CD14-positive monocyte (primary cell): ENCODE results near the gene RNF10. TPM values are rescaled to one million over a fixed set of nuclear protein-coding genes. Genes with fewer than 3 reads are reported as not detected.

Experiments
- DNase-seq, 3 donors: peaks; one replicate each; pipeline ENCODE4 v3.0.0-alpha.2; 2011 to 2022
- H2AFZ ChIP-seq: 2 replicates; pipeline ENCODE4 v1.6.0; 2012; ENCODE audit warnings: mild to moderate bottlenecking, low read depth, low read length, inconsistent platforms; ENCODE audit not compliant: insufficient read depth, poor library complexity, severe bottlenecking
- H3K27ac ChIP-seq, 2 donors: 1 replicate in 1 of 2; 2 replicates in 1 of 2; pipeline ENCODE4 v1.5.1; 2012 to 2013; ENCODE audit warnings: low read length in 2 of 2, control low read depth in 1 of 2, inconsistent platforms in 1 of 2, low read depth in 1 of 2, mild to moderate bottlenecking in 1 of 2
- H3K27me3 ChIP-seq, 2 donors: one replicate each; pipeline versions ENCODE4 v1.6.0 to v1.6.1; 2011 to 2013; ENCODE audit warnings: low read length in 2 of 2; ENCODE audit not compliant: control insufficient read depth in 2 of 2, insufficient read depth in 2 of 2
- H3K36me3 ChIP-seq, 2 donors: replicated peaks in 1 of 2; 1 replicate in 1 of 2; 2 replicates in 1 of 2; pipeline versions ENCODE4 v1.5.1 to v1.6.1; 2012 to 2013; ENCODE audit warnings: low read length in 2 of 2, control low read depth in 1 of 2, inconsistent platforms in 1 of 2, mild to moderate bottlenecking in 1 of 2; ENCODE audit not compliant: insufficient read depth in 2 of 2, control insufficient read depth in 1 of 2
- H3K4me1 ChIP-seq, 2 donors: 1 replicate in 1 of 2; 2 replicates in 1 of 2; pipeline versions ENCODE4 v1.5.1 to v1.6.1; 2012 to 2013; ENCODE audit warnings: low read length in 2 of 2, control low read depth in 1 of 2, inconsistent platforms in 1 of 2, mild to moderate bottlenecking in 1 of 2, moderate library complexity in 1 of 2; ENCODE audit not compliant: insufficient read depth in 2 of 2, control insufficient read depth in 1 of 2
- H3K4me2 ChIP-seq: replicated peaks from 2 replicates; pipeline ENCODE3; 2012; ENCODE audit warnings: low read length, moderate library complexity, mild to moderate bottlenecking; ENCODE audit not compliant: poor library complexity, severe bottlenecking; ENCODE audit errors: extremely low read depth
- H3K4me3 ChIP-seq, 3 experiments: fragments of 200-600 bp in 1 of 3; sonication (generic) in 1 of 3; replicated peaks in 1 of 3; 1 replicate in 2 of 3; 2 replicates in 1 of 3; pipeline ENCODE4 v1.5.1; 2011 to 2013; ENCODE audit warnings: low read length in 3 of 3, mild to moderate bottlenecking in 3 of 3, control low read depth in 2 of 3, low read depth in 2 of 3, inconsistent platforms in 1 of 3, moderate library complexity in 1 of 3
- H3K79me2 ChIP-seq: 2 replicates; pipeline ENCODE4 v1.6.0; 2012; ENCODE audit warnings: mild to moderate bottlenecking, control low read depth, inconsistent platforms, low read length, moderate library complexity; ENCODE audit not compliant: insufficient read depth
- H3K9ac ChIP-seq: 2 replicates; pipeline ENCODE4 v1.6.0; 2017; ENCODE audit warnings: low read length, mild to moderate bottlenecking; ENCODE audit not compliant: insufficient read depth, poor library complexity, severe bottlenecking
- H3K9me3 ChIP-seq, 2 donors: replicated peaks in 1 of 2; 1 replicate in 1 of 2; 2 replicates in 1 of 2; pipeline versions ENCODE4 v1.5.1 to v1.6.1; 2012 to 2013; ENCODE audit warnings: low read length in 2 of 2, control low read depth in 1 of 2; ENCODE audit not compliant: control insufficient read depth in 1 of 2, insufficient read depth in 1 of 2
- H4K20me1 ChIP-seq: 2 replicates; pipeline ENCODE4 v1.6.0; 2012; ENCODE audit warnings: mild to moderate bottlenecking, low read length, control low read depth, moderate library complexity; ENCODE audit not compliant: insufficient read depth
- H3K27ac Mint-ChIP-seq, 7 donors: one replicate each; pipeline ENCODE4 v1.8.0; 2020; ENCODE audit warnings: mild to moderate bottlenecking in 7 of 7, mixed read lengths in 7 of 7, moderate library complexity in 6 of 7, inconsistent platforms in 2 of 7
- H3K27me3 Mint-ChIP-seq, 3 donors: one replicate each; pipeline ENCODE4 v1.8.0; 2021 to 2022; ENCODE audit warnings: low read depth in 3 of 3, mild to moderate bottlenecking in 3 of 3, mixed read lengths in 3 of 3, moderate library complexity in 3 of 3, inconsistent platforms in 1 of 3
- H3K36me3 Mint-ChIP-seq, 2 donors: one replicate each; pipeline ENCODE4 v1.8.0; 2020; ENCODE audit warnings: mixed read lengths in 2 of 2, inconsistent platforms in 1 of 2, mild to moderate bottlenecking in 1 of 2
- H3K4me1 Mint-ChIP-seq: one replicate; pipeline ENCODE4 v1.8.0; 2020; ENCODE audit warnings: mild to moderate bottlenecking, mixed read lengths
- H3K4me3 Mint-ChIP-seq, 2 donors: one replicate each; pipeline ENCODE4 v1.8.0; 2020; ENCODE audit warnings: mild to moderate bottlenecking in 2 of 2, mixed read lengths in 2 of 2, moderate library complexity in 1 of 2
- H3K9me3 Mint-ChIP-seq, 7 donors: one replicate each; pipeline ENCODE4 v1.8.0; 2020 to 2022; ENCODE audit warnings: mixed read lengths in 7 of 7, mild to moderate bottlenecking in 6 of 7, moderate library complexity in 6 of 7, inconsistent platforms in 2 of 7
- WGBS: methylation state at CpG from one replicate; pipeline ENCODE4 v1.1.5; 2013; ENCODE audit warnings: missing lambda C conversion rate; ENCODE audit not compliant: insufficient coverage; 5-methylcytosine and 5-hydroxymethylcytosine counted together
- intact Hi-C, 2 donors: fragments of 100-400 bp; cut with micrococcal nuclease; formaldehyde crosslinking; loops; one replicate each; pipeline versions ENCODE4 v1.15.0 to v1.15.1; 2023
- polyA plus RNA-seq, 3 donors: library from polyadenylated mRNA; depleted of rRNA in 1 of 3; unstranded in 2 of 3; stranded (reverse) in 1 of 3; fragments of 300-500 nt in 2 of 3; fragments of >200 nt in 1 of 3; fragmentation: Illumina TruSeq in 2 of 3; gene quantifications; 1 replicate in 2 of 3; 2 replicates in 1 of 3; pipeline ENCODE4 v1.2.3, GENCODE V29; 2012 to 2021
- TF ChIP-seq, protein P1 (sequence below): fragments of 200-600 bp; IDR thresholded peaks from one replicate; pipeline ENCODE4 v1.8.0; 2022; ENCODE audit warnings: antibody characterized with exemption, mild to moderate bottlenecking

Gene RNF10
- polyA plus RNA-seq, 3 donors = 62.4 to 178 (median 106) TPM

DNA sequence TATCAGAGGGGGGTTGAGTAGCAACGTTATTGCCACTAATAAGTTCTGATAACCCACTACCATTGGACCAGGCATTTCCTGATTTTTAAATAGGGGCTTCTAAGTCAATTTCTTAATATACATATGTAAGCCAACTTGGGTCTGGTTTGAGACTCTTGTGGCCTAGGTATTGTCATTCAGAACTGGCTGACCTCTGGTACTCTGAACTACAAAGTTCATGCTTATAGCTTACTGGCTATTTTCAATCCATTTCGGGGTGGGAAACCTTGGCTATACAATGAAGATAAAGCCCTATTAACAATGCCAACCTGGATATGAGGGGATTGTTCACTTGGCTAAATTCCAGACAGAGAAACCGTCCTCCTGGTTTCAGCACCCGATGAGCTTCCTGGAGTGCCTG is 29.6 kb upstream of the RNF10 start:
- H3K9me3 ChIP-seq = no peaks in the 10 kb centered on the region
- H3K36me3 ChIP-seq = peaks cover 54 to 69% of the 10 kb centered on the region in 2 donors
- H3K4me3 ChIP-seq = no peak overlapping the region
- H3K4me2 ChIP-seq = no peak overlapping the region
- H3K4me1 Mint-ChIP-seq = no peaks in the 10 kb centered on the region
- H3K36me3 Mint-ChIP-seq = peaks cover 36 to 84% of the 10 kb centered on the region in 2 donors
- H2AFZ ChIP-seq = no peak overlapping the region
- WGBS = 100% methylated on average over 2 of the region's 4 CpGs
- no peaks in the 10 kb centered on the region for H4K20me1 ChIP-seq
- no peaks in the 10 kb centered on the region for H3K4me1 ChIP-seq
- H3K79me2 ChIP-seq = no peaks in the 10 kb centered on the region
- no peak overlapping the region for H3K27ac ChIP-seq
- no peak overlapping the region for H3K4me3 Mint-ChIP-seq
- no peak overlapping the region for H3K9ac ChIP-seq
- no peaks in the 10 kb centered on the region for H3K27me3 ChIP-seq
- peak overlapping the region in 1 of 7 donors; percentile 30 for H3K27ac Mint-ChIP-seq
- TF ChIP-seq, protein P1, sequence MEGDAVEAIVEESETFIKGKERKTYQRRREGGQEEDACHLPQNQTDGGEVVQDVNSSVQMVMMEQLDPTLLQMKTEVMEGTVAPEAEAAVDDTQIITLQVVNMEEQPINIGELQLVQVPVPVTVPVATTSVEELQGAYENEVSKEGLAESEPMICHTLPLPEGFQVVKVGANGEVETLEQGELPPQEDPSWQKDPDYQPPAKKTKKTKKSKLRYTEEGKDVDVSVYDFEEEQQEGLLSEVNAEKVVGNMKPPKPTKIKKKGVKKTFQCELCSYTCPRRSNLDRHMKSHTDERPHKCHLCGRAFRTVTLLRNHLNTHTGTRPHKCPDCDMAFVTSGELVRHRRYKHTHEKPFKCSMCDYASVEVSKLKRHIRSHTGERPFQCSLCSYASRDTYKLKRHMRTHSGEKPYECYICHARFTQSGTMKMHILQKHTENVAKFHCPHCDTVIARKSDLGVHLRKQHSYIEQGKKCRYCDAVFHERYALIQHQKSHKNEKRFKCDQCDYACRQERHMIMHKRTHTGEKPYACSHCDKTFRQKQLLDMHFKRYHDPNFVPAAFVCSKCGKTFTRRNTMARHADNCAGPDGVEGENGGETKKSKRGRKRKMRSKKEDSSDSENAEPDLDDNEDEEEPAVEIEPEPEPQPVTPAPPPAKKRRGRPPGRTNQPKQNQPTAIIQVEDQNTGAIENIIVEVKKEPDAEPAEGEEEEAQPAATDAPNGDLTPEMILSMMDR = no peak
- no peaks in the 10 kb centered on the region for H3K9me3 Mint-ChIP-seq
- no peak for DNase-seq
- intact Hi-C loops = no loop called here
- no peaks in the 10 kb centered on the region for H3K27me3 Mint-ChIP-seq

DNA sequence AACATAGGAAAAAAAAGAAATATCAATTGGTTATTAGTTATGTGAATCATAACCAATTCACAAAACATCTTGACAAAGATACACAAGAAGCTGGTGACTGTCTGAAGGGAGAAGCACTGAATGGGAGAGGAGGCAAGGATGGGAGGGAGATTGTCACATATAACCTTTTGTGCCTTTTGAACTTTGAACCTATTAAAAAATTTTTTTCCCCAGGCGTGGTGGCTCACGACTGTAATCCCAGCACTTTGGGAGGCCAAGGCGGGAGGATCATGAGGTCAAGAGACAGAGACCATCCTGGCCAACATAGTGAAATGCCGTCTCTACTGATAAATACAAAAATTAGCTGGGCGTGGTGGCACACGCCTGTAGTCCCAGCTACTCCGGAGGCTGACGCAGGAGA is 25.6 kb upstream of the RNF10 start:
- H3K9ac ChIP-seq = no peak overlapping the region
- H4K20me1 ChIP-seq = no peaks in the 10 kb centered on the region
- Mint-ChIP-seq H3K4me3 (no peak overlapping the region), H3K9me3 (no peaks in the 10 kb centered on the region), H3K27ac (peak overlapping the region in 2 of 7 donors; percentile 3 to 35), H3K27me3 (no peaks in the 10 kb centered on the region), H3K36me3 (peaks cover 42 to 66% of the 10 kb centered on the region in 2 donors), H3K4me1 (no peaks in the 10 kb centered on the region)
- H3K4me2 ChIP-seq = no peak overlapping the region
- no peaks in the 10 kb centered on the region for H3K79me2 ChIP-seq
- TF ChIP-seq, protein P1 = no peak
- no peak overlapping the region for H3K27ac ChIP-seq
- no peaks in the 10 kb centered on the region for H3K9me3 ChIP-seq
- H3K4me3 ChIP-seq = no peak overlapping the region
- H3K36me3 ChIP-seq = peaks cover 52 to 61% of the 10 kb centered on the region in 2 donors
- DNase-seq = no peak
- H2AFZ ChIP-seq = no peak overlapping the region
- WGBS = 98% methylated on average over 6 of the region's 8 CpGs
- no peaks in the 10 kb centered on the region for H3K4me1 ChIP-seq
- intact Hi-C loops = no loop called here
- no peaks in the 10 kb centered on the region for H3K27me3 ChIP-seq
